Measurements from ENCODE around the gene GSK3B. TPM values are rescaled to one million over a fixed set of nuclear protein-coding genes. Genes with fewer than 3 reads are reported as not detected.

GSK3B gene
- total RNA-seq, 6 experiments from 2014 or later: 14.4 to 19.4 (median 18.4) TPM

DNA sequence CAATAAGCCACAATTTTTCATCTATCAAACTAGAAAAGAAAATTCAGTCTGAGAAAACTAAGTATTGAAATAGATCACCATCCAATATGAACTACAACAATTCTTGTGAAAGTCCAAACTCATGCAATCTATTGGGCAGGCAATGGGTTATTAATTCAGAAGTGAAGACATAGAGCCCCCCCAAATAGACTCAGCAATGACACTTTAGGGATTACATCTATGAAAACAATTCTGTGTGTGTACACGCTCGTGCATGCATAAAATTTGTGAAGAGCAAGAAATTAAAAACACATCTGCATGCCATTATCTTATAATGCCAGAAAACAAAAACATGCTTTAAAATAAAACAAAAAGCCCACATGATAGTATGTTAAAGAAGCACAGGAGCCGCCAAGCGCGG, 161.0 kb downstream of the GSK3B start:
- no peaks in the 10 kb centered on the region for H3K36me3 ChIP-seq
- intact Hi-C loops (cut with DNase I): no loop called here
- ATAC-seq (no peak), DNase-seq (no peak)
- TF ChIP-seq POLR2A (IDR thresholded peaks at IDR 0.05): no peak
- TF ChIP-seq, protein P1, sequence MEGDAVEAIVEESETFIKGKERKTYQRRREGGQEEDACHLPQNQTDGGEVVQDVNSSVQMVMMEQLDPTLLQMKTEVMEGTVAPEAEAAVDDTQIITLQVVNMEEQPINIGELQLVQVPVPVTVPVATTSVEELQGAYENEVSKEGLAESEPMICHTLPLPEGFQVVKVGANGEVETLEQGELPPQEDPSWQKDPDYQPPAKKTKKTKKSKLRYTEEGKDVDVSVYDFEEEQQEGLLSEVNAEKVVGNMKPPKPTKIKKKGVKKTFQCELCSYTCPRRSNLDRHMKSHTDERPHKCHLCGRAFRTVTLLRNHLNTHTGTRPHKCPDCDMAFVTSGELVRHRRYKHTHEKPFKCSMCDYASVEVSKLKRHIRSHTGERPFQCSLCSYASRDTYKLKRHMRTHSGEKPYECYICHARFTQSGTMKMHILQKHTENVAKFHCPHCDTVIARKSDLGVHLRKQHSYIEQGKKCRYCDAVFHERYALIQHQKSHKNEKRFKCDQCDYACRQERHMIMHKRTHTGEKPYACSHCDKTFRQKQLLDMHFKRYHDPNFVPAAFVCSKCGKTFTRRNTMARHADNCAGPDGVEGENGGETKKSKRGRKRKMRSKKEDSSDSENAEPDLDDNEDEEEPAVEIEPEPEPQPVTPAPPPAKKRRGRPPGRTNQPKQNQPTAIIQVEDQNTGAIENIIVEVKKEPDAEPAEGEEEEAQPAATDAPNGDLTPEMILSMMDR (IDR thresholded peaks at IDR 0.05): no peak
- no peak overlapping the region for H3K27ac ChIP-seq
- H3K27me3 ChIP-seq: no peaks in the 10 kb centered on the region
- H3K4me1 ChIP-seq: peaks cover 0 to 14% (median 0%) of the 10 kb centered on the region in 4 donors
- 98% methylated on average over 5 of the region's 5 CpGs for WGBS (ENCODE audit: insufficient coverage, low coverage, low lambda C conversion rate, missing lambda C conversion rate)
- H3K9me3 ChIP-seq: no peaks in the 10 kb centered on the region
- H3K4me3 ChIP-seq: no peak overlapping the region

GRCh38 chr3:119930286-119930685, 164.0 kb downstream of the GSK3B start:
- Histone ChIP-seq H3K4me3 (no peak overlapping the region), H3K36me3 (no peaks in the 10 kb centered on the region), H3K9me3 (no peaks in the 10 kb centered on the region), H3K4me1 (peaks cover 0 to 14% (median 0%) of the 10 kb centered on the region in 4 donors), H3K27me3 (no peaks in the 10 kb centered on the region), H3K27ac (no peak overlapping the region)
- ATAC-seq (peak; percentile 19 to 76 (median 66)), DNase-seq (no peak)
- WGBS (ENCODE audit: insufficient coverage, low coverage, low lambda C conversion rate, missing lambda C conversion rate): 35% methylated on average over 1 of the region's 1 CpG
- intact Hi-C loops (cut with DNase I): no loop called here
- no peak for TF ChIP-seq POLR2A (IDR thresholded peaks at IDR 0.05)
- TF ChIP-seq, protein P1 (IDR thresholded peaks at IDR 0.05): no peak

GRCh38 chr3:119927190-119927589, 167.1 kb downstream of the GSK3B start:
- Histone ChIP-seq H3K4me3 (no peak overlapping the region), H3K4me1 (peaks cover 0 to 19% (median 0%) of the 10 kb centered on the region in 4 donors), H3K9me3 (no peaks in the 10 kb centered on the region), H3K36me3 (peaks cover 0 to 1% (median 0%) of the 10 kb centered on the region in 4 donors), H3K27me3 (no peaks in the 10 kb centered on the region), H3K27ac (no peak overlapping the region)
- DNase-seq (no peak), ATAC-seq (peak; percentile 43 to 60 (median 52))
- TF ChIP-seq POLR2A (IDR thresholded peaks at IDR 0.05): no peak
- TF ChIP-seq, protein P1 (IDR thresholded peaks at IDR 0.05): no peak
- intact Hi-C loops (cut with DNase I): no loop called here
- 36% methylated on average over 2 of the region's 2 CpGs for WGBS (ENCODE audit: insufficient coverage, low coverage, low lambda C conversion rate, missing lambda C conversion rate)

DNA sequence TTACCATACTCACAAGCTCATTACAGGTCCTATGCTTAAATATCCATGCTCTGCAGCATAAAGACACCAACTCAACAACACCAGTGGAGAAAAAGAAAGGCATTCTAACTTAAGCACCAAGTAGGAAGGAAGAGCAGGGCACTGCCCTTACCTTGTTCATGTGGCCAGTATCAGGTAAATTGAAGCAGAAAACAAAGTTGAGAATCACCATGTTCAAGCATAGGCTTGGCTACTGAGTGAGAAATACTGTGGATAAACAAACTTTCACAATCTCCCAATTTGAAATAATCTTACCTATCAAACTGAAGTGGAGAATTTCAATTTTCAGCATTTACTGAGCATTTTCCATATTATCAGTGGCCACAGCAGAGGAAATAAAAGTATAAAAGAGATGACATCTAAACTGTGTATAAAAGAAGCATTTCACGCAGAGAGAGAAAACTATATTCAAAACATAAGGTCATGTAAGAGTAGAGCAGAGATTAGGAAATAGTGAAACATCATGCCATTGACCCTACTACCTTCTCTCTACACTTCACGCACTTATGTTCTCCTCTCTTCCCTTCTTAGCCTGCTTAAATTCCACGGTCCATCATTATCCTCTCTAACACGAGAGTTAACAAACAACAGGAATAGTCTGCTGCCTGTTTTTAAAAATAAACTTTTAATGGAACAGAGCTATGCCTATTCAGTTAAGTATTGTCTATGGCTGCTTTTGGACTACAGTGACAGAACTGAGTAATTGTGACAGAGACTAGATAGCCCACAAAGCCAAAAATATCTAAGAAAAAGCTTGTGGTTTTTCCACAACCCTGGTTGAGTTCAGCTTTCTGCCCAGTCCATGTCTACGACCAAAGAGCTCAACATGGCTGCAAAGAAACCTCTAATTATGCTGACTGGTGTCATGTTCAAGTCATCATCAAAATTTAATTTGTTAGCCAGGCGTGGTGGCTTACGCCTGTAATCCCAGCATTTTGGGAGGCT, 169.8 kb downstream of the GSK3B start:
- Histone ChIP-seq H3K9me3 (no peaks in the 10 kb centered on the region), H3K27me3 (no peaks in the 10 kb centered on the region), H3K4me1 (peaks cover 0 to 5% (median 0%) of the 10 kb centered on the region in 4 donors), H3K36me3 (peaks cover 0 to 1% (median 0%) of the 10 kb centered on the region in 4 donors), H3K4me3 (no peak overlapping the region), H3K27ac (no peak overlapping the region)
- peak; percentile 59 to 67 (median 62) for ATAC-seq
- 55% methylated on average over 6 of the region's 7 CpGs for WGBS (ENCODE audit: insufficient coverage, low coverage, low lambda C conversion rate, missing lambda C conversion rate)
- TF ChIP-seq, protein P1 (IDR thresholded peaks at IDR 0.05): no peak
- no peak for TF ChIP-seq POLR2A (IDR thresholded peaks at IDR 0.05)
- intact Hi-C loops (cut with DNase I): no loop called here
- no peak for DNase-seq
